HepG2 (cell line): ENCODE measurements around the gene SPATA12. TPM values are rescaled to one million over a fixed set of nuclear protein-coding genes. Genes with fewer than 3 reads are reported as not detected.

ENCODE experiments used
- ATAC-seq: fragments of 200-7000 bp; cut with Tn5 transposase; 3 replicates; pipeline ENCODE4 v1.9.1; 2020; ENCODE audit warnings: mild to moderate bottlenecking, moderate library complexity
- BruUV-seq: library from RNA; stranded (reverse); fragments of 400-500 nt; replicated peaks from 2 replicates; lab custom pipeline; 2021; lab: Mats Ljungman, UMichigan
- CTCF ChIA-PET: fragments of 300-600 bp; formaldehyde crosslinking; extraction: SDS; loops from one replicate; lab custom pipeline; 2021; ENCODE audit warnings: low total read pairs, inconsistent platforms, low intra/inter-chr PET ratio; lab: Yijun Ruan, JAX
- POLR2A ChIA-PET: fragments of 350-600 bp; sonication (Branson Sonifier 250); formaldehyde crosslinking; loops from one replicate; lab custom pipeline; 2020; ENCODE audit warnings: antibody characterized with exemption, inconsistent platforms; lab: Yijun Ruan, JAX
- DNase-seq: peaks from one replicate; pipeline ENCODE4 v3.0.0-alpha.2; 2015; ENCODE audit warnings: low spot score
- FAIRE-seq: peaks from 3 replicates; lab custom pipeline; 2011; peaks lifted over from hg19 to GRCh38; lab: Jason Lieb, UNC
- H2AFZ ChIP-seq: one replicate; pipeline ENCODE4 v1.6.1; 2011; ENCODE audit warnings: low read length, inconsistent platforms
- H3K27ac ChIP-seq: fragments of 300-600 bp; 3 replicates; pipeline ENCODE4 v1.8.0; 2011; ENCODE audit warnings: mixed run types, mild to moderate bottlenecking, mixed read lengths, low read length, inconsistent platforms; ENCODE audit not compliant: insufficient read depth; ENCODE audit errors: extremely low read length
- H3K27me3 ChIP-seq, 2 experiments: fragments of 200-600 bp in 1 of 2; 2 replicates in 1 of 2; 3 replicates in 1 of 2; pipeline versions ENCODE4 v1.6.0 to v1.8.0; 2011; ENCODE audit warnings: low read length in 2 of 2, mild to moderate bottlenecking in 2 of 2, moderate library complexity in 2 of 2, inconsistent platforms in 1 of 2; ENCODE audit not compliant: insufficient read depth in 2 of 2, control insufficient read depth in 1 of 2
- H3K36me3 ChIP-seq, 2 experiments: fragments of 200-600 bp in 1 of 2; replicated peaks in 1 of 2; 2 replicates in 1 of 2; 3 replicates in 1 of 2; pipeline versions ENCODE4 v1.5.1 to v1.8.0; 2011; ENCODE audit warnings: low read length in 2 of 2, inconsistent platforms in 1 of 2; ENCODE audit not compliant: insufficient read depth in 2 of 2, control insufficient read depth in 1 of 2
- H3K4me1 ChIP-seq: 2 replicates; pipeline ENCODE4 v1.5.1; 2012; ENCODE audit warnings: low read length, inconsistent platforms; ENCODE audit not compliant: insufficient read depth
- H3K4me2 ChIP-seq: 2 replicates; pipeline ENCODE4 v1.6.0; 2011; ENCODE audit warnings: low read depth, low read length, inconsistent platforms
- H3K4me3 ChIP-seq, 3 experiments: fragments of 200-600 bp in 1 of 3; sonication (generic), shearing (Covaris generic) in 1 of 3; replicated peaks in 1 of 3; 2 replicates each; pipeline ENCODE4 v1.5.1; 2011 to 2016; ENCODE audit warnings: low read length in 3 of 3, inconsistent platforms in 2 of 3, low read depth in 2 of 3, mild to moderate bottlenecking in 2 of 3, control low read depth in 1 of 3, mixed read lengths in 1 of 3; ENCODE audit not compliant: insufficient read depth in 1 of 3
- H3K79me2 ChIP-seq: one replicate; pipeline ENCODE4 v1.6.1; 2011; ENCODE audit warnings: low read length, inconsistent platforms; ENCODE audit not compliant: insufficient read depth
- H3K9ac ChIP-seq: 2 replicates; pipeline ENCODE4 v1.6.0; 2011; ENCODE audit warnings: mild to moderate bottlenecking, low read depth, low read length, inconsistent platforms; ENCODE audit not compliant: insufficient read depth
- H3K9me3 ChIP-seq: 2 replicates; pipeline ENCODE4 v1.5.1; 2012; ENCODE audit warnings: mild to moderate bottlenecking, low read length
- H4K20me1 ChIP-seq: 2 replicates; pipeline ENCODE4 v1.6.0; 2011; ENCODE audit warnings: inconsistent platforms, mild to moderate bottlenecking, low read length, moderate library complexity; ENCODE audit not compliant: insufficient read depth
- DNMT3B ChIP-seq: conservative IDR thresholded peaks from 2 replicates; pipeline ENCODE4 v1.6.1; 2016; ENCODE audit warnings: missing biosample characterization, control low read depth
- FOXA1 ChIP-seq, 2 experiments: fragments of 450-650 bp in 1 of 2; sonication (generic) in 1 of 2; formaldehyde crosslinking in 1 of 2; IDR thresholded peaks; 2 replicates each; pipeline versions ENCODE4 v1.4.0 to v1.6.1; 2016 to 2020; ENCODE audit warnings: missing genetic modification reagents in 1 of 2
- HDAC2 ChIP-seq: sonication (generic); formaldehyde crosslinking; IDR thresholded peaks from 2 replicates; pipeline ENCODE4 v1.4.0; 2020; ENCODE audit warnings: missing genetic modification reagents
- ZNF121 ChIP-seq: sonication (generic); formaldehyde crosslinking; IDR thresholded peaks from 2 replicates; pipeline ENCODE4 v1.5.0; 2020; ENCODE audit warnings: mild to moderate bottlenecking, missing genetic modification reagents
- WGBS: methylation state at CpG from one replicate; pipeline ENCODE4 v1.1.6; 2017; ENCODE audit warnings: low lambda C conversion rate; 5-methylcytosine and 5-hydroxymethylcytosine counted together
- in situ Hi-C: cut with HindIII; loops from 2 replicates; pipeline ENCODE4 v1.10.0; 2017; ENCODE audit warnings: low pct_unique_long_range_greater_than_20kb; ENCODE audit not compliant: extremely low pct_ligation_motif_present
- intact Hi-C: fragments of 100-400 bp; cut with micrococcal nuclease; formaldehyde crosslinking; loops from one replicate; pipeline ENCODE4 v1.10.0; 2022; ENCODE audit not compliant: unreplicated experiment
- polyA plus RNA-seq, 8 experiments: library from polyadenylated mRNA; depleted of rRNA in 3 of 8; stranded (reverse) in 7 of 8; unstranded in 1 of 8; fragments of >200 nt; fragmentation: Illumina TruSeq in 4 of 8; extraction: Trizol in 4 of 8; gene quantifications; 2 replicates each; pipeline versions ENCODE4 v1.2.1 to v1.2.3, GENCODE V29; 2011 to 2016; ENCODE audit warnings: low read depth in 4 of 8, missing spikeins in 1 of 8, mixed read lengths in 1 of 8; ENCODE audit not compliant: insufficient read depth in 1 of 8
- total RNA-seq, 5 experiments: library from RNA; depleted of rRNA; stranded (reverse); fragments of >200 nt; fragmentation: Illumina TruSeq; extraction: Trizol; gene quantifications; 2 replicates each; pipeline ENCODE4 v1.2.3, GENCODE V29; 2016; ENCODE audit warnings: low read depth in 1 of 5

The SPATA12 gene
- total and polyA plus RNA-seq, 2 of the 13 experiments (the other 11 are each of a cell fraction or from before 2014, with no cell fraction given): 0.09 to 0.25 TPM

GRCh38 chr3:57108684-57109083 lies 48.2 kb downstream of the SPATA12 start:
- no peak overlapping the region for H3K4me3 ChIP-seq
- H2AFZ ChIP-seq: no peak overlapping the region
- no peaks in the 10 kb centered on the region for H4K20me1 ChIP-seq
- ChIA-PET CTCF (no interaction called here), POLR2A (no interaction called here)
- H3K27me3 ChIP-seq: peaks cover 0 to 16% of the 10 kb centered on the region in 2 experiments; a peak in 2 of 5 replicates
- TF ChIP-seq ZNF121 (CRISPR knock-in tag) (0 out of 2 replicates have a peak, but pooled peaks have one; percentile 48), DNMT3B (no peak)
- BruUV-seq: no TSS peak
- WGBS: 61% methylated on average over 8 of the region's 8 CpGs
- H3K36me3 ChIP-seq: no peaks in the 10 kb centered on the region
- FAIRE-seq (no peak), ATAC-seq (no peak), DNase-seq (no peak)
- H3K4me2 ChIP-seq: no peak overlapping the region
- intact Hi-C loops (no loop called here), in situ Hi-C loops (no loop called here)
- no peaks in the 10 kb centered on the region for H3K79me2 ChIP-seq
- H3K9ac ChIP-seq: no peak overlapping the region
- H3K4me1 ChIP-seq: peaks cover 11% of the 10 kb centered on the region; the same call in 1 of the 2 replicates
- H3K27ac ChIP-seq: no peak overlapping the region
- H3K9me3 ChIP-seq: no peaks in the 10 kb centered on the region

GRCh38 chr3:57109437-57110199 lies 49.2 kb downstream of the SPATA12 start:
- no peaks in the 10 kb centered on the region for H4K20me1 ChIP-seq
- POLR2A ChIA-PET: no interaction called here
- H3K27ac ChIP-seq: no peak overlapping the region
- H3K9me3 ChIP-seq: no peaks in the 10 kb centered on the region
- in situ Hi-C loops (no loop called here), intact Hi-C loops (no loop called here)
- ATAC-seq (peak; percentile 43), FAIRE-seq (no peak), DNase-seq (no peak)
- H3K36me3 ChIP-seq: no peaks in the 10 kb centered on the region
- H3K4me3 ChIP-seq: no peak overlapping the region
- TF ChIP-seq FOXA1 (IDR thresholded peaks at IDR 0.05) (no peak), FOXA1 (CRISPR knock-in tag; IDR thresholded peaks at IDR 0.05) (0 out of 2 replicates have a peak, but pooled peaks have one; percentile 30), HDAC2 (no peak)
- H3K4me1 ChIP-seq: peaks cover 11% of the 10 kb centered on the region; the same call in 1 of the 2 replicates
- no peaks in the 10 kb centered on the region for H3K79me2 ChIP-seq
- H3K4me2 ChIP-seq: peak overlapping the region; percentile 45
- H3K27me3 ChIP-seq: peaks cover 0 to 16% of the 10 kb centered on the region in 2 experiments; a peak in 2 of 5 replicates
- peak overlapping the region; percentile 2 for H2AFZ ChIP-seq
- BruUV-seq: no TSS peak
- no peak overlapping the region for H3K9ac ChIP-seq
- 44% methylated on average over 13 of the region's 15 CpGs for WGBS
- CTCF ChIA-PET: no interaction called here
